IMR-90 (cell line): ENCODE measurements around the gene ADAMTS14. TPM values are rescaled to one million over a fixed set of nuclear protein-coding genes. Genes with fewer than 3 reads are reported as not detected.

Source experiments
- ATAC-seq: fragments of 200-7000 bp; cut with Tn5 transposase; 2 replicates; pipeline ENCODE4 v1.9.1; 2020; ENCODE audit warnings: low read depth, mild to moderate bottlenecking, moderate library complexity
- BruUV-seq: library from RNA; stranded (reverse); fragments of 400-500 nt; replicated peaks from 2 replicates; lab custom pipeline; 2021; lab: Mats Ljungman, UMichigan
- CTCF ChIA-PET: fragments of 300-600 bp; formaldehyde crosslinking; extraction: SDS; loops from one replicate; lab custom pipeline; 2021; ENCODE audit warnings: antibody characterized with exemption; lab: Yijun Ruan, JAX
- POLR2A ChIA-PET: fragments of 300-600 bp; sonication (Branson Sonifier 250); formaldehyde crosslinking; loops from one replicate; lab custom pipeline; 2022; ENCODE audit warnings: antibody characterized with exemption; ENCODE audit not compliant: unreplicated experiment; lab: Charles Lee
- DNase-seq: peaks from one replicate; pipeline ENCODE4 v3.0.0; 2013
- H2AFZ ChIP-seq: replicated peaks from 2 replicates; pipeline ENCODE3; 2013; ENCODE audit warnings: low read length, mild to moderate bottlenecking; ENCODE audit not compliant: poor library complexity
- H2AK5ac ChIP-seq: 2 replicates; pipeline ENCODE4 v1.6.1; 2013; ENCODE audit warnings: low read depth, low read length, inconsistent platforms
- H2AK9ac ChIP-seq: replicated peaks from 2 replicates; pipeline ENCODE3; 2013; ENCODE audit warnings: mild to moderate bottlenecking, low read depth, low read length, moderate library complexity; ENCODE audit not compliant: poor library complexity
- H2BK120ac ChIP-seq: 2 replicates; pipeline ENCODE4 v1.6.1; 2013; ENCODE audit warnings: low read depth, low read length, inconsistent platforms
- H2BK15ac ChIP-seq: 3 replicates; pipeline ENCODE4 v1.6.1; 2013; ENCODE audit warnings: low read depth, low read length, inconsistent platforms
- H2BK20ac ChIP-seq: 2 replicates; pipeline ENCODE4 v1.6.1; 2013; ENCODE audit warnings: low read depth, mild to moderate bottlenecking, inconsistent platforms, low read length, moderate library complexity
- H2BK5ac ChIP-seq: 2 replicates; pipeline ENCODE4 v1.6.1; 2013; ENCODE audit warnings: mild to moderate bottlenecking, low read depth, low read length, inconsistent platforms; ENCODE audit not compliant: poor library complexity, severe bottlenecking
- H3K14ac ChIP-seq: replicated peaks from 2 replicates; pipeline ENCODE4 v1.6.1; 2013; ENCODE audit warnings: low read depth, low read length, inconsistent platforms
- H3K18ac ChIP-seq: 2 replicates; pipeline ENCODE4 v1.6.1; 2013; ENCODE audit warnings: low read depth, low read length, control low read depth
- H3K23ac ChIP-seq: 2 replicates; pipeline ENCODE4 v1.6.1; 2013; ENCODE audit warnings: low read depth, low read length, inconsistent platforms
- H3K27ac ChIP-seq: 2 replicates; pipeline ENCODE4 v1.5.1; 2013; ENCODE audit warnings: mild to moderate bottlenecking, control low read depth, low read length; ENCODE audit not compliant: insufficient read depth
- H3K27me3 ChIP-seq: 2 replicates; pipeline ENCODE4 v1.6.1; 2013; ENCODE audit warnings: low read length; ENCODE audit not compliant: control insufficient read depth, insufficient read depth
- H3K36me3 ChIP-seq: 2 replicates; pipeline ENCODE4 v1.6.1; 2013; ENCODE audit warnings: low read length, mixed read lengths; ENCODE audit not compliant: control insufficient read depth, insufficient read depth
- H3K4ac ChIP-seq: 2 replicates; pipeline ENCODE4 v1.6.1; 2013; ENCODE audit warnings: low read depth, low read length, inconsistent platforms
- H3K4me1 ChIP-seq: 2 replicates; pipeline ENCODE4 v1.6.1; 2013; ENCODE audit warnings: low read length, mixed read lengths; ENCODE audit not compliant: control insufficient read depth, insufficient read depth
- H3K4me2 ChIP-seq: 2 replicates; pipeline ENCODE4 v1.6.1; 2013; ENCODE audit warnings: low read depth, mild to moderate bottlenecking, control low read depth, low read length, moderate library complexity
- H3K4me3 ChIP-seq: 2 replicates; pipeline ENCODE4 v1.5.1; 2013; ENCODE audit warnings: low read depth, mild to moderate bottlenecking, control low read depth, low read length, moderate library complexity; ENCODE audit not compliant: insufficient read depth
- H3K56ac ChIP-seq: 2 replicates; pipeline ENCODE4 v1.6.1; 2013; ENCODE audit warnings: low read length, inconsistent platforms; ENCODE audit not compliant: insufficient read depth; ENCODE audit errors: extremely low read depth
- H3K79me1 ChIP-seq, 2 experiments: 2 replicates each; pipeline ENCODE4 v1.6.1; 2013; ENCODE audit warnings: low read length in 2 of 2, inconsistent platforms in 1 of 2, low read depth in 1 of 2
- H3K9ac ChIP-seq: 2 replicates; pipeline ENCODE4 v1.6.1; 2013; ENCODE audit warnings: low read depth, low read length, control low read depth
- H3K9me1 ChIP-seq: 2 replicates; pipeline ENCODE4 v1.6.1; 2013; ENCODE audit warnings: low read length, inconsistent platforms; ENCODE audit not compliant: insufficient read depth
- H3K9me3 ChIP-seq: 2 replicates; pipeline ENCODE4 v1.6.1; 2013; ENCODE audit warnings: low read length; ENCODE audit not compliant: control insufficient read depth, insufficient read depth
- H4K20me1 ChIP-seq: 2 replicates; pipeline ENCODE4 v1.6.1; 2013; ENCODE audit warnings: low read length, inconsistent platforms; ENCODE audit not compliant: insufficient read depth
- H4K5ac ChIP-seq: 2 replicates; pipeline ENCODE4 v1.6.1; 2013; ENCODE audit warnings: mild to moderate bottlenecking, low read depth, low read length, control low read depth
- H4K8ac ChIP-seq, 2 experiments: 2 replicates each; pipeline ENCODE4 v1.6.1; 2013; ENCODE audit warnings: low read depth in 2 of 2, low read length in 2 of 2, control low read depth in 1 of 2, inconsistent platforms in 1 of 2
- H4K91ac ChIP-seq: 2 replicates; pipeline ENCODE4 v1.6.1; 2013; ENCODE audit warnings: low read depth, low read length, inconsistent platforms; ENCODE audit not compliant: insufficient read depth
- BHLHE40 ChIP-seq: fragments of 150-350 bp; IDR thresholded peaks from 2 replicates; pipeline ENCODE4 v1.6.1; 2016; ENCODE audit warnings: mild to moderate bottlenecking, low read depth, low read length
- CHD1 ChIP-seq: IDR thresholded peaks from 2 replicates; pipeline ENCODE4 v1.6.1; 2012; ENCODE audit warnings: low read depth, low read length, improper control_type of control experiment
- MAZ ChIP-seq: IDR thresholded peaks from 2 replicates; pipeline ENCODE4 v1.6.1; 2012; ENCODE audit warnings: low read depth, mild to moderate bottlenecking, low read length, improper control_type of control experiment, moderate library complexity, borderline replicate concordance
- NFE2L2 ChIP-seq: fragments of 150-350 bp; IDR thresholded peaks from 2 replicates; pipeline ENCODE4 v1.6.1; 2016; ENCODE audit warnings: low read depth, mild to moderate bottlenecking, low read length
- POLR2A ChIP-seq: IDR thresholded peaks from 2 replicates; pipeline ENCODE4 v1.6.1; 2012; ENCODE audit warnings: mild to moderate bottlenecking, low read depth, low read length
- RAD21 ChIP-seq: IDR thresholded peaks from 2 replicates; pipeline ENCODE4 v1.6.1; 2012; ENCODE audit warnings: low read length, improper control_type of control experiment
- RCOR1 ChIP-seq: IDR thresholded peaks from 2 replicates; pipeline ENCODE4 v1.6.1; 2012; ENCODE audit warnings: mild to moderate bottlenecking, low read length, improper control_type of control experiment; ENCODE audit not compliant: insufficient replicate concordance
- RFX5 ChIP-seq: IDR thresholded peaks from 2 replicates; pipeline ENCODE4 v1.8.0; 2012; ENCODE audit warnings: low read depth, mild to moderate bottlenecking, low read length, moderate library complexity
- USF2 ChIP-seq: fragments of 150-350 bp; IDR thresholded peaks from 2 replicates; pipeline ENCODE4 v1.6.1; 2017; ENCODE audit warnings: mild to moderate bottlenecking, antibody characterized with exemption, low read length, low read depth
- WGBS, 2 experiments: methylation state at CpG; one replicate each; pipeline versions ENCODE4 v1.1.5 to v1.1.7; 2013; ENCODE audit warnings: missing lambda C conversion rate in 2 of 2; ENCODE audit not compliant: insufficient read length in 1 of 2; ENCODE audit errors: extremely low coverage in 2 of 2; 5-methylcytosine and 5-hydroxymethylcytosine counted together
- dilution Hi-C: fragments of 300-500 bp; cut with HindIII; formaldehyde crosslinking; loops from one replicate; pipeline ENCODE4 v1.14.3; 2018; ENCODE audit warnings: low sequenced_read_pairs; ENCODE audit not compliant: unreplicated experiment
- in situ Hi-C: fragments of 300-500 bp; cut with MboI; formaldehyde crosslinking; loops from 3 replicates; pipeline ENCODE4 v1.14.3; 2019; ENCODE audit warnings: low sequenced_read_pairs, inconsistent platforms, mixed read lengths
- intact Hi-C: fragments of 100-400 bp; cut with micrococcal nuclease; formaldehyde crosslinking; loops from 2 replicates; pipeline ENCODE4 v1.10.0; 2022
- polyA plus RNA-seq, 3 experiments: library from polyadenylated mRNA; depleted of rRNA; stranded (reverse); fragments of >200 nt; gene quantifications; 2 replicates each; pipeline ENCODE4 v1.2.3, GENCODE V29; 2012; ENCODE audit warnings: low replicate concordance in 1 of 3
- total RNA-seq: library from RNA; depleted of rRNA; stranded (reverse); fragments of >200 nt; gene quantifications from 2 replicates; pipeline ENCODE4 v1.2.3, GENCODE V29; 2012
- TF ChIP-seq, protein P1 (sequence below): fragments of 150-350 bp; IDR thresholded peaks from 2 replicates; pipeline ENCODE4 v1.6.1; 2016; ENCODE audit warnings: low read depth, mild to moderate bottlenecking, low read length, moderate library complexity, borderline replicate concordance

Gene ADAMTS14
- total and polyA plus RNA-seq, 2 of the 4 experiments (the other 2 are of a cell fraction) = under 0.01 to 0.31 TPM

DNA sequence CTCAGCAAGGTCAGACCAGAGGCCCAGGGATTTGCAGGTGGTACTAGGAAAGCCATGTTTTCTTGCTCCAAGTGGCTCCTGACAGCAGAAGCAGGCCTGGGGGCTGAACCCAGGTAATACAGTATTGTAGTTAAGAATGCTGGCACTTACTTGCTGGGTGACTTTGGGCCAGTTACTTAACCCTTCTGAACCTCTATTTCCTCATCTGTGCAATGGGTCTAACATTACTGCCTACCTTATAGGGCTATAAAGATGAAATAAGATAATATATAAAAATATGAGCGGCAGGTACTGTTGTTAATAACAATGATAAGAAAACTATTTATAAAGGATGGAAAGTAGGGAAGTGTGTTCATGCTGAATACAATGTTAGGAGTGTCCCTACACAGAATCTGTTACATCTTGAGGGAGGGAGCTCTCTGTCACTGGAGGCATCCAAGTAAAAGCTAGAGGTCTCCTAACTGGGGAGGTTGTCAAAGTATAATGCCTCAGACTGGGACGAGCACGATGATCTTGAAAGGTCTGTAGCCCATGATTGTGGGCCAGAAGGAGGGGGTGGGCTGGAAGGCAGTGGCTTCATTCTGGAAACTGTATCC lies 26.9 kb downstream of the ADAMTS14 start:
- ChIA-PET CTCF (no interaction called here), POLR2A (interaction anchor here (0.6 kb wide), 1 partner anchor 22 kb away, joined by 3 read pairs; no protein-coding TSS in a partner anchor)
- Histone ChIP-seq H2BK5ac (no peak overlapping the region), H3K36me3 (no peaks in the 10 kb centered on the region), H4K8ac (no peak overlapping the region), H3K4me3 (no peak overlapping the region), H2BK20ac (no peak overlapping the region), H3K56ac (no peak overlapping the region), H3K79me1 (no peaks in the 10 kb centered on the region), H3K4me2 (no peak overlapping the region), H4K20me1 (no peaks in the 10 kb centered on the region), H3K23ac (no peak overlapping the region), H3K9ac (no peak overlapping the region), H3K27ac (no peak overlapping the region), H3K4ac (no peak overlapping the region), H2BK120ac (no peak overlapping the region), H2AK9ac (no peak overlapping the region), H4K91ac (no peak overlapping the region), H3K27me3 (peaks cover 17% of the 10 kb centered on the region), H3K9me1 (no peaks in the 10 kb centered on the region; the same call in 1 of the 2 replicates), H2AK5ac (no peak overlapping the region), H3K14ac (no peak overlapping the region), H4K5ac (no peak overlapping the region), H3K4me1 (peaks cover 8% of the 10 kb centered on the region; the same call in 1 of the 2 replicates), H3K9me3 (no peaks in the 10 kb centered on the region), H2BK15ac (no peak overlapping the region), H3K18ac (no peak overlapping the region), H2AFZ (no peak overlapping the region)
- dilution Hi-C loops (no loop called here), intact Hi-C loops (no loop called here), in situ Hi-C loops (no loop called here)
- TF ChIP-seq CHD1 = no peak
- TF ChIP-seq RAD21 = no peak
- TF ChIP-seq, protein P1, sequence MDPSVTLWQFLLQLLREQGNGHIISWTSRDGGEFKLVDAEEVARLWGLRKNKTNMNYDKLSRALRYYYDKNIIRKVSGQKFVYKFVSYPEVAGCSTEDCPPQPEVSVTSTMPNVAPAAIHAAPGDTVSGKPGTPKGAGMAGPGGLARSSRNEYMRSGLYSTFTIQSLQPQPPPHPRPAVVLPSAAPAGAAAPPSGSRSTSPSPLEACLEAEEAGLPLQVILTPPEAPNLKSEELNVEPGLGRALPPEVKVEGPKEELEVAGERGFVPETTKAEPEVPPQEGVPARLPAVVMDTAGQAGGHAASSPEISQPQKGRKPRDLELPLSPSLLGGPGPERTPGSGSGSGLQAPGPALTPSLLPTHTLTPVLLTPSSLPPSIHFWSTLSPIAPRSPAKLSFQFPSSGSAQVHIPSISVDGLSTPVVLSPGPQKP = no peak
- no peak for TF ChIP-seq RCOR1
- TF ChIP-seq NFE2L2 = no peak
- TF ChIP-seq POLR2A = no peak
- no peak for TF ChIP-seq RFX5
- no peak for TF ChIP-seq MAZ
- no peak for TF ChIP-seq USF2
- no peak for TF ChIP-seq BHLHE40
- no TSS peak for BruUV-seq
- WGBS, 2 experiments = no CpG with 5 or more reads among the region's 3 CpGs
- DNase-seq = no peak
- ATAC-seq = no peak
